AG20443 (cell line): ENCODE results near the gene ASPN.

Experiments
- DNase-seq: peaks from one replicate; pipeline ENCODE4 v3.0.0; 2012; ENCODE audit warnings: low spot score, mixed read lengths

The ASPN gene

DNA sequence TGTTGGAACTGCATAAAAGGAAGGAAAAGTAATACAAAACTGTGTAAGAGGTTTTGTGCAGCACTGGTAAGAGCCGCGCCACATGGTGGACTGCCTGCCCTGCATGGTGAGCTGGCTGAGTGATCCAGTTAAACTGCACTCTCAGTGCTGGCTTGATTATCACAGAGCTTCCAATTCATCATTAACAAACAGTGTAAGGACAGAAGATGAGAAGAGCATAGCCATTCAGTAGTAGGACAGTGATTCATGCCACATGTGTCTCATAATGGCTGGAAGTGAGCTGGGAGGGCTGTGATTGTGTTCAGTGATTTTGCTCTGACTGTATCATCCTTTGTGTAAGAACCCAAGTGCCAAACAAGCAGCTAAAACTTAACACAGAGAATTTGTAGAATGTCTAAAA, 14.1 kb downstream of the ASPN start:
- peak; percentile 61 for DNase-seq

DNA sequence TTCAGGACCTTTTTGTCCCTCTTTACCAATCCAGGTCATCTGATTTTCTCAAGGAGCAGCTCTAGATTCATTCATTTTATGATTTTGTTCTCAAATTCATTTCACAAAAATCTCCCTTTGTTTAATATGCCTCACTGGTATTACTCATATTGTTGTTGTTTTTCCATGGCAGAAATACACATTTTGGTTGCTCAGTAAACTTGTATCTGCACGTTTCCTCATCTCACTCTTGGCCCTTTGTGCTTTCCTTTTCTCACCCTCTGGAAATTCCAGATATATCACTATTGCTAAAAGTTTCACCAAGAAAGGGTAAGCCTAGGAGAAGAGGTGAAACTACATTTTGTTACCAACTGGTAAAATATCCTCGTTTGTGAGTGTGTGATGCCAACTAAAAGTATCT, 14.8 kb downstream of the ASPN start:
- no peak for DNase-seq

DNA sequence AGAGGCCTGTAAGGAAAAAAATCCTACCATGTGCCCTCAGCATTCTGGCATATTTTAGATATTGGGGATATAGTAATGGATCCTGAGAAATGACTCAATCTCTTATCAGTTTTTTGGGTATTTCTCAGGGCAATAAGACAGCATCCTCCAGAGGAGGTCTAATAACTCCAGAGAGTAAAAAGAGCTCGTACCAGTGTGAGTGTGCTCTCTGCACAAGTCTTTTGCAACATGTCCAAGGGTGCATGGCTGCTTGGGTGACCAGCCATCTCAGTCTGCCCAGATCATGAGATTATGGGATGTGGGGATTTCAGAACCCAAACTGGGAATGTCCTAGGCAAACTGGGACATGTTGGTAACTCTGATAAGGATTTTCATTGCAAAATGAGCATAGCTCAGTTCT, 15.3 kb downstream of the ASPN start:
- DNase-seq: no peak

DNA sequence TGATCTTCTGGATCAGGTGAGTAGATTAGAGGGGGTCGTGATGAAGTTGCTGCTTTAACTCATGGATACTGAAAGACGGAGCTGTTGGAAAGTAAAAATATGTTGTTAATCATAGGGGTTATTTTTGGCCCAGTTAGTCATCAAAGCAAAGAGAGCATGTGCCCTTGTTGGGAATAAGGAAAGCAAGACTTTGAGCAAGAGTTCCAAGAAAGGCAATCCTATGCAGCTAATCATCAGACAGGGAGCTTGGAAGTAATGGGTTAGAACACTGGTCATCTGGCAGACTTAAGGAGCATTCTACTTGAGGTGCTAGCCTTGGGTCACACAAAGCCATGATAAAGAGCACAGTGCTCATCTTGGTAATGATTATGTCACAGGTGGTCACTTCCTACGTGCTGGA, 18.3 kb downstream of the ASPN start:
- DNase-seq: peak; percentile 89

DNA sequence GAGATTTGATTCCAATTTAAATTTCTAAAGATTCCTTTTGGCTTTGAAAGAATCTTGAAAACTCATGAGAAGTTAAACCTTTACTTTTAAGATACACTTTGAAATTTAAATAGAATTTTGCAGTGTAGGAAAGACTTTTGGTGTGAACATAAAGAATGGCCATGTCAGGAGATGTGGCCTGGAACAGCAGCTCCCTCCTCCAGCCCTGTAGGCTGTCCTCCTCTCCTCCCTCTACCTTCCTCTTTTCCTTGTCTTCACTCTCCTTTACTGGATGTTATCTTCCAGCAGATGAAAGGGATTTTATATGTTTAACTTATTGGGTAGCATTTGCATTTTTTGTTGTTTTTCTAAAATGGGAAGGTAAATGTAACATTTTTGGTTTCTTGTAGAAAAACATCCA, 18.9 kb downstream of the ASPN start:
- no peak for DNase-seq

DNA sequence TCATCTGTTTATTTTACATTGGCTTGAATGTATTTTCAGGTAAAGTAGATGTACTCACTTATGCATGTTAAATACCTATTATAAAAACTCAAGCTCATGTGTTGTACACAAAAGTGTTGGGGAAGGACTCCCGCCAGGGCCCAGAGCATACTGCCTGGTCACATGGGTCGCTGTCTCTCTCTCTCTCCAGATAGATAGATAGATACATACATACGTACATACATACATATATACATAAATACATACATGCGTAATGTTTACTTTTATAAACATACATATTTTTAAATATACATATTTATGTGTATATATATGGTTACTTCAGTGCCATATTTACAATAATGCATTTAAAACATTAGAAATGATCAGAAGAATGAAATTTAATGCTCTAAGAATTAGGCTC, 24.7 kb downstream of the ASPN start:
- DNase-seq: no peak

DNA sequence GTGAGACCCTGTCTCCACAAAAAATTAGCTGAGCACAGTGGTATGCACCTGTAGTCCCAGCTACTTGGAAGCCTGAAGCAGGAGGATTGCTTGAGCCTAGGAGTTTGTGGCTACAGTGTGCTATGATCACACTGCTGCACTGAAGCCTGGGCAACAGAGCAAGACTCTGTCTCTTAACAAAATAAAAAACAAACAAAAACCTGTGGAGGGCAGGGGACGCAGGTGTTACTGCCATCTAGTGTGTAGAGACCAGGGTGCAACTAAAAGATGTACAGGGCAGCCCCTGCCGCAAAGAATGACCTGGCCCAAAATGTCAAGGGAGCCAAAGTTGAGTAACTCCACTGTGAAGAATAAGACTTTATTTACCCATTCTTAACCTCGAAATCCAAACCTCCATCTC, 27.1 kb downstream of the ASPN start:
- DNase-seq: no peak

DNA sequence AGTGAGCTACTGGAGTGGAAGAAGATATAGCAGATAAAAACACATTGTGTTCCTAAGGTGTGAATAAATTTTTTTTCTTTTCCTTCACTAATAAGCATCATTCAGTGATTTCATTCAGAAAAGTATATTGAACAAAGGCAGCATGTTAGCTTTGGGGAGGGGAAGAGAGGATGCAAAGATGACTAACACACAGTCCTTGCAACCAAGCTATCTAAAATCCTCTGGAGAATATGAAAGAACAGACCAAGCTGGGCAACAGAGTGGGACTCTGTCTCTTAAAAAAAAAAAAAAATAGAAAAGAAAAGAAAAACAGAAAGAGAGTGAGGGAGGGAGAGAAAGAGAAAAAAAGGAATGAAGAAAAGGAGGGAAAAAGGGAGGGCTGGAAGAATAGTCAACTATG, 35.8 kb downstream of the ASPN start:
- DNase-seq: no peak

DNA sequence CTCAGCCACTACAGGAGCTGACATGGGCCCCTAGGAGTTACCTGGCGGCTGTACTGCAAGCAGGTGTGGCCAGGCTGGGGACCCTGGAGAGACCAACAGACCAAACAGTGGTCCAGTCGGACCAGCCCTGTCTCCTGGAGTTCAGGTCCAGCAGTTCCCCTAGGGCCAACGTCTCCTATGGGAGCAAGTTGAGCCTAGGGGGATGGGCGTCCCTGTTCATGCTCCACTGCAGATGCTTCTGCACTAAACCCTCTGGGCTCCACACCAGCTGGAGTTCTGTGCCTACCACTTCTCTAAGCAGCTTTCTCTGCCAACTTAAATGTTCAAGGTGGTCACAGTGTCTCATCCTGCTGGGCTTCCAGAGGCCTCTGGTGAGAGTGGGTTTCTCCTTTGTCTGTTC, 37.5 kb downstream of the ASPN start:
- no peak for DNase-seq

DNA sequence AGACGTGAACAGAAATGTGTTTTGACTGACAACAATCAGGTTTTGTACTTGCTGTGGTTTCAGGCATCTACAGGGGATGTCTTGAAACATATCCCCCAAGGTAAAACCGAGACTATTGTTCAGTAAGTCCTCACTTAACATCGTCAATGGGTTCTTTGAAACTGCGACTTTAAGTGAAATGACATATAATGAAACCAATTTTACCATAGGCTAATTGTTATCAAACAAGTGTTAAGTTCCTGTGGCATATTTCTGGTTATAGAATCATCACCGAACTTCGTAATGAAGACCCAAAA, 41.6 kb downstream of the ASPN start:
- no peak for DNase-seq

DNA sequence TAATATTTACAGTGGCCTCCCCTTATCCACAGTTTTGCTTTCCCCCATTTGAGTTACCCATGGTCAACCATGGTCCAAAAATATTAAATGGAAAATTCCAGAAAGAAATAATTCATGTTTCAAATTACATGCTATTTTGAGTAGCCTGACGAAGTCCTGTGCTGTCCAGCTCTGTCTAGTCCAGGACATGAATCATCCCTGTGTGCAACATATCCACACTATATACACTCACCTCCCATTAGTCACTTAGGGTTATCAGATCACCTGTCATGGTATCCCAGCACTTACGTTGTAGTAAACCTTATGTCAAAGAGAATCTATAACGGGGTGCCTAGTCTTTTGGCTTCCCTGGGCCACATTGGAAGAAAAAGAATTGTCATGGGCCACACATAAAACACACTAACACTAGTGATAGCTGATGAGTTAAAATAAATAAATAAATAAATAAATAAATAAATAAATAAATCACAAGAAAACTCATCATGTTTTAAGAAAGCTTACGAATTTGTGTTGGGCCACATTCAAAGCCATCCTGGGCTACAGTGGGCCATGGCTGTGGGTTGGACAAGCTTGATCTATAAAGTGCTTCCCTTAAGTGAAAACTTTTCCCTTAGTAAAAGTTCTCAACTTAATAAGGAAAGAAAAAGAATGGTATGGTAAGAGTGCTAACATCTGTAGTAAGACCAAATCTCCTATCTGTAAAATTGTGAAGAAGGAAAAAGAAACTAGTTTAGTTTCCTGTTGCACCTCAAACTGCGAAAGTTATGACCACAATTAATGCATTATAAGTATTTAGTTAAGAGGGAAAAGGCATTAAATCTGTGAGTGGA, 42.2 kb downstream of the ASPN start:
- peak; percentile 34 for DNase-seq

DNA sequence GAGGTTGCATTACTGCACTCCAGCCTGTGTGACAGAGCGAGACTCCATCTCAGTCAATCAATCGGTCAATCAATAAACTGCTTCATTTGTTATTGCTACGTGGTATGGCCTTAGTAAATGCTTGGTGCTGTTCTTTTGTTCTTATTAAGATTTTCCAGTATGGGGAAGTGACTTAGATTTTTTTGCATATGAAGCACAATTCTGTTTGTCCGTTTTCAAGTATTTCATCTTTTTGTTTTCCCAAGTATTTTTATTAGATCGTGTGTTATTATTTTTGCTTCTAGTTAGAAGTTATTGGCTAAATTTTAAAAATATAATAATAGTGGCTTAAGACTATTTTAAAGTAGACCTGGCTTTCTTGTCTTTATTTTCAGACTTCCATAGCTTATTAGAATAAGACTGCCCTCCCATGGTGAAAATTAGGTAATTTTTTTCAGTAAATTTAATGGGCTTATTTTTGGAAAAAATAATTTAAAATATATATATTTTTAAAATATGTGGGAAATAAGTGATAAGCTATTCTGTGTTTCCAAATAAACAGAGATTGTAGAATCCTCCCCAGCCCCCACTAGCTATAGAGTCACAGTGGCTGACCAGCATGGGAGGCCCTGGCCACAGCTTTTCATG, 43.3 kb downstream of the ASPN start:
- DNase-seq: peak; percentile 22

DNA sequence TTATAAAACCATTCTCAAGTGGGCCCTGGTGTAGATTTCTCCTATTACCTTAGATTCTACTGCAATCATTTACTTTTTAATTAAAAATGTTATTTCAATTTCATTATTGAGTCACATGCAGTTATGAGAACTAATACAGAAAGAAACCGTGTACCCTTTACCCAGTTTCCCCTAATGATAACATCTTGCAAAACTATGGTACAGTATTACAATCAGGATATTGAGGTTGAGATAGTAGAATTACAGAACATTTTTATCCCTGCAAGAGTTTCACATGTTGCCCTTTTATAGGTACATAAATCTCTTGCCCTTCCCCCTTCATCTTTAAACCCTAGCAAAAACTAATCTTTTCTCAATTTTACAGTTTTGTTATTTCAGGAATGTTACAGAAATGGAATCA, 47.0 kb downstream of the ASPN start:
- no peak for DNase-seq

DNA sequence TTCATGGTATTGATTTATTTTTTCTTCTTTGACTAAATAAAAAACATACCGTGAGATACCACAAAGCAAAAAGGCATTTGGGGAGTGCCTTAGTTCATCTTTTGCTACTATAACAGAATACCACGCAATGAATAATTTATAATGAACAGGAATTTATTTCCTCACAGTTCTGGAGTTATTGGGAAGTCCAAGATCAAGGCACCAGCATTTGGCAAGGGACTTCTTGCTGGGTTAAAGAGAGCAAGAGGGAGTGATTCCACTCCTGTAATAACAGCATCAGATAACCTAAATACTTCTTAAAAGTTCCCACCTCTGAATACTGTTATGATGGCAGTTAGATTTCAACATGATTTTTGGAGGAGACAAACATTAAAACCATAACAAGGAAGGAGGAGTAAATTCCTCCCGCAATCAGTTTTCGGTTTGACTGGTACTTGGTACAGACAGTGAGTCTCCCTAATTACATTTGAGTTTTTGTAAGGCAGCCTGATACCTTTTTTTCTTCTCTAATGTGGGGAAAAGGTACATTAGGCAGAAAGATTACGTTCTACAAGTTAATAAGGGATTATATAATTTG, 49.2 kb downstream of the ASPN start:
- peak; percentile 7 for DNase-seq

DNA sequence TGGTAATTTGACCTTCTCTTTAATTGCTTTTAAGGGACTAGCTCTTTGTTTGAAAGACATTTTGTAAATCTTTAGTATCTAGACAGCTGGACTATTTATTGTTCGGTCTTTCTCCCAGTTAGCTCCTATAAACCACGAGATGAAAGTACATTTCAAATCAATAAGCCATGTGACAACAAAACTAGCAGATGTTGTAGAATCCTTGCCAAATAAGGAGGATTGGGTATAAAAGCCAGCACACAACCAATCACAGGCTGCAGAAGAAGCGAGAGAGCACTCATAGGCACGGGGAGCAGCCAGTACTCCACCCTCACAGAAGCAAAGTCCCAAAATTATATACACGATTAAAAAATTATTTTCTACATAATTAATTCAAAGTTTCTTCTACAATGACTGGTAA, 50.0 kb downstream of the ASPN start:
- DNase-seq: peak; percentile 41

DNA sequence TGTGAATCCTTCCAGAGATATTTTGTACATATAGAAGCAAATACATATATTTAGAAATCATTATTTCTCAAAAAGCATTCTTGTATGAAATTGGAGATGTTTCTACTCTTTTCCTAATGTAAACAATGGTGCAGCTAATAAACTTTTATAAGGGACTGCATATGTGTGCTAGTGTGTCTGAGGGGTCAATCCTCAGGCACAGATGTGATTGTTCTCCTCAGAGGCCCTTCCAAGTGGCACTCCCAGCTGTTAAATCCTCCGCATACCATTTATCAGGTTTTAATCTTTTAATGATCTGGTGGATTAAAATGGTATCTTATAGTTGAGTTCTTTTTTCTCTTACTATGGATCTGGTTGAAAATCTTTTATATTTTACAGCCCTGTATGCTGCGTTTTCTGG, 52.5 kb downstream of the ASPN start:
- no peak for DNase-seq

DNA sequence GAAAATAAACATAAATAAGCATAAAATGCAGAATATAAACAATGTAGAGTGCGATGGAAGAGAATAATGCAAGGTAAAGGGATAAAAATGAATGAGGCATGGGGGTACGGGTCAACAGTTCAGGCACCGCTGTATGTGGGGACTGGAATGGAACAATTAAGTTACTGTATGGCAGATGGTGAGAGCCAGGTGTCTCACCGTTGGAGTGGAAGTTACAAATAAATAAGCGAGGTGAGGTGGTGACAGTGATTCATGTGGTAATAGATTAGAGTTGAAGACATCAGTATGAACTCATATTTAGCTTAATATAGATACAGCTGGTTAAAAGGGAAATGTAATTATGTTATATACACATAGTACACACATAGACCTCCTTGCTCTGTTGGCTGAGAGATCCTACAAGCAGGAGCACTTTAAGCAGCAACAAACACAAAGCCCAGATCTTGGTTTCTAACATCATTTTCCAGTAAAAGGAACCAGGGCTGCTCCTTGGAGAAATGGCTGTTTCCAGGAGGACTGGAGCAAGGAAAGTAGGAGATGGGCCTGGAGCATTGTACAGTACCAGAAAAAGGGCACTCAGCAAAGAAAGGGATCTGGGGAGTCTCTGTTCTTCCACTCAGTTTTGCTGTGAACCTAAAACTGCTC, 55.7 kb downstream of the ASPN start:
- DNase-seq: no peak

DNA sequence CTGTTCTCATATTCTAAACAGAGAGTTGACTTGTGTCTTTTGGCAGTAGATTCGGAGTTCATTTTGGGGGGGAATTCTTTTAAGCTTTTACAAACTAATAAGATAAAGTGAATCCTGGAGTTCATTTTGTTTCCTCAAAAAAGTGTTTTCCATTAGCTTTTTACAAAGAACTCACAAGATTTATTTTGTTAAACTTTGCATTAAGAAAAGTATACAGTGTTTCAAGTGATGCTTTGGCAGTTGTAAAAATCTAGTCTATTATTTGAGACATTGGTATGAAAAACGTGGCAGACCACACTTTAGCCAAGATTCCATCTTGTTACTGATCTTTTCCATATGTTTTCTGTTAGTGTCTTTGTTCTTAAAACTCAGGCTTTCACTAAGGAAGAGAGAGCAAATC, 56.8 kb downstream of the ASPN start:
- peak; percentile 16 for DNase-seq

DNA sequence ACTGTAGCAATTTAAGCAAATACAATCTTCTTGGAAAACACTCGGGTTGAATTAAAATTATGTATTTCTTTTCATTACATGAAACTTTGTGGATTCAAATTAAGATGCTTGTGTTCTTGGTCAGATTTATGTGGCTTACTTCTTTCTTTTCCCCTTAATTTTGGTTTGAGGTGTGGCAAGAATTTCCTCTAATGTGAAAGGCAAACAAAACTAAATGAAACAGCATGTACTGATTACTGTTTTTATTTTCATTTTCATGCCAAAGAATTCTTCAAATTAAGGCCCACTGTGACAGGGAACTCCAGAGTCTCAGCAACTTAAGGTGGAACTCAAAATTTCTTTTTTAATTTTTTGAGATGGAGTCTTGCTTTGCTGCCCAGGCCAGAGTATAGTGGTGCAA, 58.0 kb downstream of the ASPN start, which contains the start of gene OMD:
Gene OMD, minus strand, starts transcription at position 132 of the 400 bp plus-strand sequence. CDS start 6,913 bp downstream, outside the sequence.
- peak; percentile 23 for DNase-seq

DNA sequence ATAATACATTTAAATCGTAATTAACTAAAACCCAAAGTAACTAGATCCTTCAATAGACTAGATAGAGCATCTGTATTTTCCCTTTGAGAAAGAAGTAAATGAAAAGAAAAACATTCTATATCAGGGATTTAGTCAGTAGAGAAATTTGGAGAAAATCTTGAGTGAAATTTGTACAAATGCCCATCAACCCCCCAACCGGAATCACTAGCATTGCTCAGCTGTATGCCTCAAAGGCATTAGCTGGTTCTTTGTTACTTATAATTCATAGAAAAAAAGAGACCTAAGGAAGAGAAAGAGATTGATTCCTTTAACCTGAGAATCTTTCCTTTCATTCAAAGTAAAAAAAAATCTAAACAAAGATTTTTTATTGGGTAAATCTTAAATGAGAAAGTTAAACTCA, 58.7 kb downstream of the ASPN start:
- no peak for DNase-seq

DNA sequence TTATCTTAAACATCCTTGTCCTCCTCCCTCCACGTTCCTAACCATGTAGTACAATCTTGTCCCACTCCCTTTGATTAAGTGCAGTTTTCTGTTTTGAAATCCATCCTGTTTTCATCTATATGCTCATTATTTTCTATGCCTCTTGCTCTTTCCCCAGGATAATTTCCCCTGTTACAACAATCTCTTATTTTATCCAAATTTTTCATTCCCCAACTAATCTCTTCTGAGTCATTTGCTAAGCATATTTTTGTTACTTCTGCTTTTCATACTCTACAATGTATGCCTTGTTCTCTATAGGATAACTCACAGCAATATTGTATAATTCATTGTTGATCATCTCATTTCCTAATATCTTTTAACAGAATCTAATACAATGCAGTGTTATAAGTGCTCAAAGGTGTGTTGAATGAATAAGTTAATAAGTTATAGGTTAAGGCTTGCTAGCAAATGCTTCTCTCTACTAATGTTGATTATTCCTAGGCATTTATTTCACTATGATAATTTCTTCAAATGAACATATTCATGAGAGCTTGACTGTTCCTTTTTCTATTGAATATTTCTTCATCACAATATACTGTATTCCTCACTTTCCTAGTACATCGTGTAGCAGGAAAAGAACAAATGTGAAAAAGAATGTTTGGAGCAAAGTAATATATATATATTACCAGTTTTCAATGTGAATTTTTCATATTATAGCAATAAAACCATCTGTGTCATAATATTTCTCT, 59.5 kb downstream of the ASPN start:
- DNase-seq: no peak

DNA sequence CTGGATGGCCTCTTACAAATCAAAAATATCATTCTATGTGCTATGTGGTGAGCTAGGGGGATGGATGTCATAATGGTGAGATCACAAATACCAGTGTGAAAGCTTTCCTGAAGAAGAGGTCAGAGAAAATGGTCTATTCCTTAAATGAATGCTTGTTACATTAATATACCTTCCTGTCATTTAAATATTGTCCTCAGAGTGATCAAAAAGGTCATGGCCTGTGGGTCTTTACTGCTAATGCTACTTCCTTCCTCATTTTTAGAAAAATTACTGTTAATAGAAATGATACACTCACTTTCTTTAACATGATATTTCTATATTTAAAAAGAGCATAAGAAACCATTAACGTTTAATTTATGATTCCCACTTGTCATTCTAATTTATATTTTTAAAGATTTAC, 67.7 kb downstream of the ASPN start:
- DNase-seq: no peak
